ENCODE data around the gene IL13RA1. TPM values are rescaled to one million over a fixed set of nuclear protein-coding genes. Genes with fewer than 3 reads are reported as not detected.

Gene IL13RA1
- total RNA-seq, 1 donor from 2014 or later, result 74.2 TPM

- Histone ChIP-seq H3K4me1 (no peaks in the 10 kb centered on the region), H3K36me3 (peaks cover 4% of the 10 kb centered on the region), H3K9me3 (no peaks in the 10 kb centered on the region), H3K4me3 (no peak overlapping the region), H3K27me3 (no peaks in the 10 kb centered on the region), H3K27ac (no peak overlapping the region)
- intact Hi-C loops (cut with DNase I), result no loop called here
- ATAC-seq (no peak), DNase-seq (no peak)
- TF ChIP-seq CTCF (IDR thresholded peaks at IDR 0.05), result no peak
Measured at GRCh38 chrX:118772051-118772450, 44.6 kb downstream of the IL13RA1 start.

- ATAC-seq (peak; percentile 93), DNase-seq (no peak)
- Histone ChIP-seq H3K27me3 (no peaks in the 10 kb centered on the region), H3K27ac (no peak overlapping the region), H3K36me3 (no peaks in the 10 kb centered on the region), H3K4me3 (no peak overlapping the region), H3K9me3 (no peaks in the 10 kb centered on the region), H3K4me1 (no peaks in the 10 kb centered on the region)
- intact Hi-C loops (cut with DNase I), result no loop called here
- TF ChIP-seq CTCF (IDR thresholded peaks at IDR 0.05), result no peak
Measured at GRCh38 chrX:118773782-118774181, 46.4 kb downstream of the IL13RA1 start.

- DNase-seq, result no peak
- intact Hi-C loops (cut with DNase I), result no loop called here
- no peak overlapping the region for H3K4me3 ChIP-seq
- H3K9me3 ChIP-seq, result no peaks in the 10 kb centered on the region
- TF ChIP-seq CTCF (IDR thresholded peaks at IDR 0.05), result no peak
- no peaks in the 10 kb centered on the region for H3K27me3 ChIP-seq
- H3K27ac ChIP-seq, result no peak overlapping the region
- ATAC-seq, result no peak
- no peaks in the 10 kb centered on the region for H3K36me3 ChIP-seq
- H3K4me1 ChIP-seq, result no peaks in the 10 kb centered on the region
Measured at GRCh38 chrX:118779581-118779980, 52.2 kb downstream of the IL13RA1 start.

- H3K27ac ChIP-seq, result no peak overlapping the region
- no peak overlapping the region for H3K4me3 ChIP-seq
- H3K36me3 ChIP-seq, result no peaks in the 10 kb centered on the region
- H3K9me3 ChIP-seq, result no peaks in the 10 kb centered on the region
- DNase-seq, result no peak
- intact Hi-C loops (cut with DNase I), result no loop called here
- no peaks in the 10 kb centered on the region for H3K4me1 ChIP-seq
- no peak for TF ChIP-seq CTCF (IDR thresholded peaks at IDR 0.05)
- ATAC-seq, result no peak
- H3K27me3 ChIP-seq, result no peaks in the 10 kb centered on the region
Measured at GRCh38 chrX:118780509-118780908, 53.1 kb downstream of the IL13RA1 start.

DNA sequence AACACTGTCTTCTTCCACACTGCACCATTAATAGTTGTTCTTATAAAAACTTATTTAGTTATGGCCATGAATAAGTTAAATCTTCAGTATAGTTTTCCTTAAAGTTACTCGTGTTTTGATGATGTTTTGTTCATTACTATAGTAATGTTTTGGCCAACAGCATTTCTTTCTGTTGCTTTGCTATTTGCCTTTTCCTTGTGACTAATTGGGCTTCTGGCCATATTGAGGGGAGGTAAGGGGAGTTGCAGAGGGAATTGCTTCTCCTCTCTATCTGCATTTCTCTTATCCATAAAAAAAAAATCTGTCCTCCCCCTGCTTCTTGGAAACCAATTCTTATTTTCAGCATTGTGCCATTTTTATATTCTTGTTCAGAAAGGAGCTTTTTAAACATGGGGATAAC lies 53.5 kb downstream of the IL13RA1 start:
- Histone ChIP-seq H3K36me3 (no peaks in the 10 kb centered on the region), H3K4me3 (no peak overlapping the region), H3K9me3 (no peaks in the 10 kb centered on the region), H3K27me3 (no peaks in the 10 kb centered on the region), H3K27ac (no peak overlapping the region), H3K4me1 (no peaks in the 10 kb centered on the region)
- TF ChIP-seq CTCF (IDR thresholded peaks at IDR 0.05), result no peak
- DNase-seq, result no peak
- no peak for ATAC-seq
- intact Hi-C loops (cut with DNase I), result no loop called here
